ENCODE results near the gene EPB41L4A. TPM values are rescaled to one million over a fixed set of nuclear protein-coding genes. Genes with fewer than 3 reads are reported as not detected.

The EPB41L4A gene
- total RNA-seq, 1 donor from 2014 or later = 2.7 TPM

DNA sequence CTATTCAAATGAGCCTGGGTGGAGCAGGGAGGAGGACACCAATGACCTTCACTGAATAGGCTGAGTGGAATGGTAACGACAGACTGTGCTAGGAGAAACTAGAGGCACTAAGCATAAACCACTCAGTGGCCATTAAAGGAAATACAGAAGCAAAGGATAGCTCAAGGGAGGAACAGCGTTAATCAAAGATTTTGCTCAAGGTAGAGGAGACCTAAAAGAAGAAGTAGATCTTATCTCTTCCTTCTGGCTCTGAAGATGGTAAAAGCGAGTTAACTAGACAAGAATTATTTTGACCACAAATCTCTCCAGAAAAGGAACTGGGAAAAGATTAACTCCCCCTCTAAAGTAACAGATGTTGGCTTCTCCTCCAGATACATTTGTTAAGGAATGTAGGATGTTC is 299.6 kb downstream of the EPB41L4A start:
- Mint-ChIP-seq H3K4me3 (ENCODE audit: unreplicated experiment) (no peak overlapping the region), H3K9me3 (ENCODE audit: unreplicated experiment) (peaks cover 13% of the 10 kb centered on the region), H3K27me3 (ENCODE audit: unreplicated experiment) (no peaks in the 10 kb centered on the region), H3K36me3 (ENCODE audit: unreplicated experiment) (no peaks in the 10 kb centered on the region), H3K4me1 (ENCODE audit: unreplicated experiment) (no peaks in the 10 kb centered on the region), H3K27ac (ENCODE audit: unreplicated experiment) (no peak overlapping the region)
- TF ChIP-seq, protein P1, sequence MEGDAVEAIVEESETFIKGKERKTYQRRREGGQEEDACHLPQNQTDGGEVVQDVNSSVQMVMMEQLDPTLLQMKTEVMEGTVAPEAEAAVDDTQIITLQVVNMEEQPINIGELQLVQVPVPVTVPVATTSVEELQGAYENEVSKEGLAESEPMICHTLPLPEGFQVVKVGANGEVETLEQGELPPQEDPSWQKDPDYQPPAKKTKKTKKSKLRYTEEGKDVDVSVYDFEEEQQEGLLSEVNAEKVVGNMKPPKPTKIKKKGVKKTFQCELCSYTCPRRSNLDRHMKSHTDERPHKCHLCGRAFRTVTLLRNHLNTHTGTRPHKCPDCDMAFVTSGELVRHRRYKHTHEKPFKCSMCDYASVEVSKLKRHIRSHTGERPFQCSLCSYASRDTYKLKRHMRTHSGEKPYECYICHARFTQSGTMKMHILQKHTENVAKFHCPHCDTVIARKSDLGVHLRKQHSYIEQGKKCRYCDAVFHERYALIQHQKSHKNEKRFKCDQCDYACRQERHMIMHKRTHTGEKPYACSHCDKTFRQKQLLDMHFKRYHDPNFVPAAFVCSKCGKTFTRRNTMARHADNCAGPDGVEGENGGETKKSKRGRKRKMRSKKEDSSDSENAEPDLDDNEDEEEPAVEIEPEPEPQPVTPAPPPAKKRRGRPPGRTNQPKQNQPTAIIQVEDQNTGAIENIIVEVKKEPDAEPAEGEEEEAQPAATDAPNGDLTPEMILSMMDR (IDR thresholded peaks at IDR 0.05) = no peak
- DNase-seq (ENCODE audit: extremely low spot score, unreplicated experiment) = no peak

DNA sequence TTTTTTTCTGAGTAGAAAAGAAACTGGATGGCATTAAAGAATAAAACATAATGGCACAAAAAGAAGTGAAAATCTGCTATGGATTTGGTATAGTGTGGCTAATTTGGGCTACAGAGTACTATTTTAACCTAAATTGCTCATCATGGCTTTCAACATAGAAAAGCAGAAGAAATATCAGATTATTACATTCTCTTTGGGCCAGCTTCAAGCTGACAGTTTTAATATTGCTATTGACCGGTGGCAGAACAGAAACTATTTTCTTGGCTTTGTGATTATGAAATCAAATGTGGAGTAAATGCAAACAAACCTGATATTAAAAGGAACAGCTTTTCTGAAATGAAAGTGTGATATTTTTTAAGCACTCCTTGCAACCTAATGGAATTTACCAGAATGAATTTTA is 301.5 kb downstream of the EPB41L4A start:
- H3K36me3 Mint-ChIP-seq (ENCODE audit: unreplicated experiment) = no peaks in the 10 kb centered on the region
- TF ChIP-seq, protein P1 (IDR thresholded peaks at IDR 0.05) = no peak
- DNase-seq (ENCODE audit: extremely low spot score, unreplicated experiment) = no peak
- no peaks in the 10 kb centered on the region for H3K4me1 Mint-ChIP-seq (ENCODE audit: unreplicated experiment)
- H3K9me3 Mint-ChIP-seq (ENCODE audit: unreplicated experiment) = peaks cover 13% of the 10 kb centered on the region
- no peak overlapping the region for H3K27ac Mint-ChIP-seq (ENCODE audit: unreplicated experiment)
- H3K27me3 Mint-ChIP-seq (ENCODE audit: unreplicated experiment) = no peaks in the 10 kb centered on the region
- no peak overlapping the region for H3K4me3 Mint-ChIP-seq (ENCODE audit: unreplicated experiment)

DNA sequence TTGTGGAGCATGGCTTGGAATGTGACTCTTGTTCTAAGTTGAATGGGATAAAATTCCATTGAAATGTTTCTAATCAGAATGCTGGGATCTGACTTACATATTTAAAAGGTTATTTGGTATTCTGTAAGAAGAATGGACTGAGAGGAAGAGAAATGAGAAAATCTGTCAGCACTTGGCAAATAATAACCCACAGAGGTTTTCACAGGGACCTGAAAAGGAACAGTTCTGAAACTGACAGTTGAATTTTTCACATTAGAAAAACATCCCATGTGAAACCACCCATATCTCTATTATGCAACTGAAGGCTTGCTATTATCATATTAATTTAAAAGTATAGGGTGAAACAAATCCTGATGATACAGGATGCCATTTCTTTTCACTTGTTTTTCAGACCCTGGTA is 302.7 kb downstream of the EPB41L4A start:
- Mint-ChIP-seq H3K27me3 (ENCODE audit: unreplicated experiment) (no peaks in the 10 kb centered on the region), H3K4me1 (ENCODE audit: unreplicated experiment) (no peaks in the 10 kb centered on the region)
- DNase-seq (ENCODE audit: extremely low spot score, unreplicated experiment) = no peak

DNA sequence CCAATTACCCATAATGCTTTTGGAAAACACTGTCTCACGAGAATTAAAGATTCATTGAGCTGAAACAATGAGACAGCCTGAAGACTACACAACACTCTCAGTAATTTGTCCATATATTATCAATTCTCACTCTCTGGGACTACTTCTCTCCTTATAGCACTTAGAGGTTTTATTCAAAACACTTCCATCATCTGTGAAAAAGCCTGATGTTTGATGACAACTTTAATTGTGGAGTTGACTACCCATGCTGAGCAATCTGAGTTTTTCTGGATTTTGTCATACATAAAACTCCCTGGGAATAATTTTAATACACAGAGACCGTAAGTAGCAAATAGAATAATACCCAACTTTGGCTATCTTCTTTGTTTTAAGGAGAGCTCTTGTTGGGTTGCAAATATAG is 305.5 kb downstream of the EPB41L4A start:
- H3K27me3 Mint-ChIP-seq (ENCODE audit: unreplicated experiment) = no peaks in the 10 kb centered on the region

More for the DNA sequence above, 302.7 kb downstream of the EPB41L4A start:
- H3K36me3 Mint-ChIP-seq (ENCODE audit: unreplicated experiment) = no peaks in the 10 kb centered on the region
- TF ChIP-seq, protein P1 (IDR thresholded peaks at IDR 0.05) = no peak
- H3K9me3 Mint-ChIP-seq (ENCODE audit: unreplicated experiment) = peaks cover 11% of the 10 kb centered on the region
- no peak overlapping the region for H3K4me3 Mint-ChIP-seq (ENCODE audit: unreplicated experiment)
- no peak overlapping the region for H3K27ac Mint-ChIP-seq (ENCODE audit: unreplicated experiment)

More for the DNA sequence above, 305.5 kb downstream of the EPB41L4A start:
- H3K4me1 Mint-ChIP-seq (ENCODE audit: unreplicated experiment) = peaks cover 4% of the 10 kb centered on the region
- no peaks in the 10 kb centered on the region for H3K9me3 Mint-ChIP-seq (ENCODE audit: unreplicated experiment)
- DNase-seq (ENCODE audit: extremely low spot score, unreplicated experiment) = no peak
- no peak overlapping the region for H3K4me3 Mint-ChIP-seq (ENCODE audit: unreplicated experiment)
- H3K36me3 Mint-ChIP-seq (ENCODE audit: unreplicated experiment) = no peaks in the 10 kb centered on the region
- TF ChIP-seq, protein P1 (IDR thresholded peaks at IDR 0.05) = no peak
- no peak overlapping the region for H3K27ac Mint-ChIP-seq (ENCODE audit: unreplicated experiment)

Measured in osteocyte (in vitro differentiated cells).